GM12873 (cell line): ENCODE results near the gene ZNF207.

Experiments
- CTCF ChIP-seq: IDR thresholded peaks from 2 replicates; pipeline ENCODE4 v1.5.1; 2012; ENCODE audit warnings: low read depth, mild to moderate bottlenecking, moderate library complexity, low read length, control low read depth; ENCODE audit not compliant: insufficient read depth; ENCODE audit errors: missing control alignments

Gene ZNF207

GRCh38 chr17:32382526-32383223 is 32.7 kb downstream of the ZNF207 start:
- TF ChIP-seq CTCF, result no peak

- no peak for TF ChIP-seq CTCF
These were observed 34.0 kb downstream of the ZNF207 start for GRCh38 chr17:32383926-32384434.

- no peak for TF ChIP-seq CTCF
These were observed 35.2 kb downstream of the ZNF207 start for GRCh38 chr17:32385121-32385520.

GRCh38 chr17:32385971-32386370 is 36.0 kb downstream of the ZNF207 start:
- TF ChIP-seq CTCF, result no peak

GRCh38 chr17:32386844-32387243 is 36.9 kb downstream of the ZNF207 start:
- no peak for TF ChIP-seq CTCF

GRCh38 chr17:32388613-32389459 is 38.9 kb downstream of the ZNF207 start:
- no peak for TF ChIP-seq CTCF

GRCh38 chr17:32393904-32394303 is 43.9 kb downstream of the ZNF207 start:
- TF ChIP-seq CTCF, result no peak
